ENCODE measurements around the gene FAIM2. TPM values are rescaled to one million over a fixed set of nuclear protein-coding genes. Genes with fewer than 3 reads are reported as not detected.
A peak's percentile ranks its signal among the peaks of the same experiment; 100 is the strongest.

The FAIM2 gene
- total and polyA plus RNA-seq, 2 experiments from 2014 or later = 0.61 to 2.0 TPM

DNA sequence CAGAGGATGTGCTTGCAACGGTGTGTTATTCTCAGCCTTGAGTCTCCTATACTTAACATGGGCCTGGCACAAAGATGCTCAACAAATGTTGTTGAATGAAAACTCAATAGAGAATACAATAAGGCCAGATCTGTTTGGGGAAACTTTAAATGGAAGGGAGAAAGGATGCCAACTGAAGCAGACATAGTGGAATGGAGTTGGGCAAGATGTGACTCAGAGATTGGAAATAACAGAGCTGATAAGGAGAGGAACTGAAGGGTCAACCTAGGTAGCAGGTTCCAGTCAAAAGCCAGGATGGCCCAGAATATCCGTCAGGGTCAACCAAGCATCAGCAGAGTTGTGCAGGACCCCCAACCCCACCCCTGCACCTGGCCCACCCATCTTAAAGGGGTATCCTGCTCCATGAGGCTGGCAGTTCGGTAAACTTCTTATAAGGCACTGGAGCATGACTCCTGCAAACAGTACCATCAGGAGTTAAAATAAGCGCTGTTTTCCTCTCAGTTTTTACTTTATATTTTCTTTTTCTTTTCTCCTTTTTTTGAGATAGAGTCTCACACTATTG is 59.7 kb downstream of the FAIM2 start (continued):
- TF ChIP-seq, protein P1, sequence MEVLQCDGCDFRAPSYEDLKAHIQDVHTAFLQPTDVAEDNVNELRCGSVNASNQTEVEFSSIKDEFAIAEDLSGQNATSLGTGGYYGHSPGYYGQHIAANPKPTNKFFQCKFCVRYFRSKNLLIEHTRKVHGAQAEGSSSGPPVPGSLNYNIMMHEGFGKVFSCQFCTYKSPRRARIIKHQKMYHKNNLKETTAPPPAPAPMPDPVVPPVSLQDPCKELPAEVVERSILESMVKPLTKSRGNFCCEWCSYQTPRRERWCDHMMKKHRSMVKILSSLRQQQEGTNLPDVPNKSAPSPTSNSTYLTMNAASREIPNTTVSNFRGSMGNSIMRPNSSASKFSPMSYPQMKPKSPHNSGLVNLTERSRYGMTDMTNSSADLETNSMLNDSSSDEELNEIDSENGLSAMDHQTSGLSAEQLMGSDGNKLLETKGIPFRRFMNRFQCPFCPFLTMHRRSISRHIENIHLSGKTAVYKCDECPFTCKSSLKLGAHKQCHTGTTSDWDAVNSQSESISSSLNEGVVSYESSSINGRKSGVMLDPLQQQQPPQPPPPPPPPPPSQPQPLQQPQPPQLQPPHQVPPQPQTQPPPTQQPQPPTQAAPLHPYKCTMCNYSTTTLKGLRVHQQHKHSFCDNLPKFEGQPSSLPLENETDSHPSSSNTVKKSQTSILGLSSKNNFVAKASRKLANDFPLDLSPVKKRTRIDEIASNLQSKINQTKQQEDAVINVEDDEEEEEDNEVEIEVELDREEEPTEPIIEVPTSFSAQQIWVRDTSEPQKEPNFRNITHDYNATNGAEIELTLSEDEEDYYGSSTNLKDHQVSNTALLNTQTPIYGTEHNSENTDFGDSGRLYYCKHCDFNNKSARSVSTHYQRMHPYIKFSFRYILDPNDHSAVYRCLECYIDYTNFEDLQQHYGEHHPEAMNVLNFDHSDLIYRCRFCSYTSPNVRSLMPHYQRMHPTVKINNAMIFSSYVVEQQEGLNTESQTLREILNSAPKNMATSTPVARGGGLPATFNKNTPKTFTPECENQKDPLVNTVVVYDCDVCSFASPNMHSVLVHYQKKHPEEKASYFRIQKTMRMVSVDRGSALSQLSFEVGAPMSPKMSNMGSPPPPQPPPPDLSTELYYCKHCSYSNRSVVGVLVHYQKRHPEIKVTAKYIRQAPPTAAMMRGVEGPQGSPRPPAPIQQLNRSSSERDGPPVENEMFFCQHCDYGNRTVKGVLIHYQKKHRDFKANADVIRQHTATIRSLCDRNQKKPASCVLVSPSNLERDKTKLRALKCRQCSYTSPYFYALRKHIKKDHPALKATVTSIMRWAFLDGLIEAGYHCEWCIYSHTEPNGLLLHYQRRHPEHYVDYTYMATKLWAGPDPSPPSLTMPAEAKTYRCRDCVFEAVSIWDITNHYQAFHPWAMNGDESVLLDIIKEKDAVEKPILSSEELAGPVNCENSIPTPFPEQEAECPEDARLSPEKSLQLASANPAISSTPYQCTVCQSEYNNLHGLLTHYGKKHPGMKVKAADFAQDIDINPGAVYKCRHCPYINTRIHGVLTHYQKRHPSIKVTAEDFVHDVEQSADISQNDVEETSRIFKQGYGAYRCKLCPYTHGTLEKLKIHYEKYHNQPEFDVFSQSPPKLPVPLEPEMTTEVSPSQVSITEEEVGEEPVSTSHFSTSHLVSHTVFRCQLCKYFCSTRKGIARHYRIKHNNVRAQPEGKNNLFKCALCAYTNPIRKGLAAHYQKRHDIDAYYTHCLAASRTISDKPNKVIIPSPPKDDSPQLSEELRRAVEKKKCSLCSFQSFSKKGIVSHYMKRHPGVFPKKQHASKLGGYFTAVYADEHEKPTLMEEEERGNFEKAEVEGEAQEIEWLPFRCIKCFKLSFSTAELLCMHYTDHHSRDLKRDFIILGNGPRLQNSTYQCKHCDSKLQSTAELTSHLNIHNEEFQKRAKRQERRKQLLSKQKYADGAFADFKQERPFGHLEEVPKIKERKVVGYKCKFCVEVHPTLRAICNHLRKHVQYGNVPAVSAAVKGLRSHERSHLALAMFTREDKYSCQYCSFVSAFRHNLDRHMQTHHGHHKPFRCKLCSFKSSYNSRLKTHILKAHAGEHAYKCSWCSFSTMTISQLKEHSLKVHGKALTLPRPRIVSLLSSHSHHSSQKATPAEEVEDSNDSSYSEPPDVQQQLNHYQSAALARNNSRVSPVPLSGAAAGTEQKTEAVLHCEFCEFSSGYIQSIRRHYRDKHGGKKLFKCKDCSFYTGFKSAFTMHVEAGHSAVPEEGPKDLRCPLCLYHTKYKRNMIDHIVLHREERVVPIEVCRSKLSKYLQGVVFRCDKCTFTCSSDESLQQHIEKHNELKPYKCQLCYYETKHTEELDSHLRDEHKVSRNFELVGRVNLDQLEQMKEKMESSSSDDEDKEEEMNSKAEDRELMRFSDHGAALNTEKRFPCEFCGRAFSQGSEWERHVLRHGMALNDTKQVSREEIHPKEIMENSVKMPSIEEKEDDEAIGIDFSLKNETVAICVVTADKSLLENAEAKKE (CRISPR knock-in tag; IDR thresholded peaks at IDR 0.05) = no peak
- TF ChIP-seq EZH2 (IDR thresholded peaks at IDR 0.05; ENCODE audit: low read depth, unreplicated experiment) (no peak), POLR2AphosphoS5 (IDR thresholded peaks at IDR 0.05; ENCODE audit: low read depth) (no peak), CREB1 (CRISPR knock-in tag; IDR thresholded peaks at IDR 0.05; ENCODE audit: low read depth) (no peak), NANOG (IDR thresholded peaks at IDR 0.05; ENCODE audit: borderline replicate concordance) (no peak), ZNF114 (CRISPR knock-in tag; IDR thresholded peaks at IDR 0.05) (no peak), JUNB (IDR thresholded peaks at IDR 0.05; ENCODE audit: unreplicated experiment) (no peak)

DNA sequence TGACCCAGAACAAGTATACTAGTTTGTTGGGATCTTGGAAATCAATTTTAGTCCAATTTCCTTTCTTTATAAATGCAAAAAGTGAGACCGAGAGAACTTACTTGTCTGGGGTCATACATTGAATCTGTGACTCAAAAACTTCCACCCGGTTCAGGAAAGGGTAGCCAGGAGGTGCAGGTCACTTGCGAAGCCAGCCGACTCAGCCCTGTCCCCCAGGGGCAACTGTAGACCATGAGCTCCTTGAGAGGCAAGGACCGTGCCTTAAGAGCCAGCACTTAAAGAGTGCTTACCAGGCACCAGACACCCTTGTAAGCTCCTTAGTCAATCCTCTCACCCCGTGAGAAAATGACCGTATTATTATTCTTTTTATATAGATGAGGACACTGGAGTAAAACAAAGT is 60.3 kb downstream of the FAIM2 start:
- DNase-seq (ENCODE audit: low spot score) (no peak), ATAC-seq (no peak)
- H2AFZ ChIP-seq = peak overlapping the region; percentile 90
- TF ChIP-seq, protein P1 (CRISPR knock-in tag; IDR thresholded peaks at IDR 0.05) = no peak

More for the DNA sequence above, 60.3 kb downstream of the FAIM2 start:
- Histone ChIP-seq H3K9me2 (ENCODE audit: insufficient read depth) (no peaks in the 10 kb centered on the region), H3F3A (replicated peaks; ENCODE audit: low read depth) (peaks cover 11% of the 10 kb centered on the region), H3K4me2 (peak overlapping the region; percentile 94), H3K79me2 (replicated peaks; ENCODE audit: insufficient read depth) (no peaks in the 10 kb centered on the region), H3K4me1 (ENCODE audit: insufficient read depth) (peaks cover 9% of the 10 kb centered on the region; the same call in 1 of the 2 replicates), H3K27me3 (ENCODE audit: insufficient read depth) (no peaks in the 10 kb centered on the region), H3K4me3 (peak overlapping the region; percentile 94), H4K20me1 (replicated peaks; ENCODE audit: insufficient read depth) (no peaks in the 10 kb centered on the region; the same call in 1 of the 2 replicates), H3K36me3 (ENCODE audit: insufficient read depth) (no peaks in the 10 kb centered on the region), H3K27ac (ENCODE audit: low read depth) (peak overlapping the region; percentile 90)
- Mint-ChIP-seq H3K36me3 (ENCODE audit: low read depth) (no peaks in the 10 kb centered on the region; the same call in 2 of the 3 replicates), H3K9me3 (no peaks in the 10 kb centered on the region), H3K27ac (peak overlapping the region; percentile 95), H3K4me3 (peak overlapping the region; percentile 96), H3K4me1 (peaks cover 14% of the 10 kb centered on the region), H3K27me3 (ENCODE audit: insufficient read depth, low read depth, poor library complexity) (peaks cover 10% of the 10 kb centered on the region)

All from GM23338 (cell line).